ENCODE results near the gene THUMPD1. TPM values are rescaled to one million over a fixed set of nuclear protein-coding genes. Genes with fewer than 3 reads are reported as not detected.

The THUMPD1 gene
- total and polyA plus RNA-seq, 2 donors (not counting 3 experiments of a cell fraction or from before 2014, with no cell fraction given), result 27.9 to 29.0 TPM

GRCh38 chr16:20727181-20727580 is 14.4 kb downstream of the THUMPD1 start:
- DNase-seq (ENCODE audit: low read depth, low spot score) (no peak), FAIRE-seq (no peak)
- Histone ChIP-seq H3K9ac (replicated peaks; ENCODE audit: extremely low read depth, insufficient read depth, low read length) (no peak overlapping the region), H3K4me2 (ENCODE audit: insufficient read depth, low read length) (no peak overlapping the region), H3K27me3 (ENCODE audit: control insufficient read depth in 2 of 2, insufficient read depth in 2 of 2, low read length in 2 of 2) (no peaks in the 10 kb centered on the region), H3K27ac (ENCODE audit: insufficient read depth, low read depth, low read length) (no peak overlapping the region), H3K4me3 (replicated peaks in 1 of 3; ENCODE audit: insufficient read depth in 1 of 3, low read depth in 1 of 3, low read length in 3 of 3) (no peak overlapping the region), H3K79me2 (ENCODE audit: control insufficient read depth, insufficient read depth, low read length) (no peaks in the 10 kb centered on the region), H4K20me1 (replicated peaks; ENCODE audit: control insufficient read depth, extremely low read depth, insufficient read depth, low read length) (no peaks in the 10 kb centered on the region), H3K9me1 (replicated peaks; ENCODE audit: control insufficient read depth, extremely low read depth, insufficient read depth, low read length) (no peaks in the 10 kb centered on the region), H2AFZ (ENCODE audit: low read depth, low read length) (no peak overlapping the region), H3K9me3 (replicated peaks; ENCODE audit: control insufficient read depth, insufficient read depth, low read length) (no peaks in the 10 kb centered on the region), H3K36me3 (ENCODE audit: control insufficient read depth in 2 of 2, extremely low read depth in 1 of 2, insufficient read depth in 2 of 2, low read length in 2 of 2) (no peaks in the 10 kb centered on the region), H3K4me1 (ENCODE audit: control insufficient read depth, extremely low read depth, insufficient read depth, low read length) (no peaks in the 10 kb centered on the region)
- no peak for TF ChIP-seq JUN (IDR thresholded peaks at IDR 0.05; ENCODE audit: borderline replicate concordance, insufficient read depth, insufficient read length, low read depth)
- no peak for TF ChIP-seq CTCF (IDR thresholded peaks at IDR 0.05; ENCODE audit: extremely low read depth in 1 of 2, insufficient read depth in 1 of 2, low read depth in 1 of 2, low read length in 2 of 2)
- no peak for TF ChIP-seq MYC (IDR thresholded peaks at IDR 0.05; ENCODE audit: low read depth, low read length)
- no peak for TF ChIP-seq POLR2AphosphoS5 (IDR thresholded peaks at IDR 0.05; ENCODE audit: insufficient read depth, low read depth, low read length)
- TF ChIP-seq EZH2 (IDR thresholded peaks at IDR 0.05; ENCODE audit: borderline replicate concordance, low read depth, low read length, severe bottlenecking), result no peak
- TF ChIP-seq GATA2 (IDR thresholded peaks at IDR 0.05; ENCODE audit: insufficient read depth, insufficient read length, low read depth, low read length), result no peak
- TF ChIP-seq, protein P1, sequence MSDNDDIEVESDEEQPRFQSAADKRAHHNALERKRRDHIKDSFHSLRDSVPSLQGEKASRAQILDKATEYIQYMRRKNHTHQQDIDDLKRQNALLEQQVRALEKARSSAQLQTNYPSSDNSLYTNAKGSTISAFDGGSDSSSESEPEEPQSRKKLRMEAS (IDR thresholded peaks at IDR 0.05; ENCODE audit: insufficient read depth, insufficient read length), result no peak
- no peak for TF ChIP-seq FOS (IDR thresholded peaks at IDR 0.05; ENCODE audit: borderline replicate concordance, insufficient read depth, low read length)
- no peak for TF ChIP-seq POLR2A (IDR thresholded peaks at IDR 0.05; ENCODE audit: low read depth, low read length)
- CTCF ChIA-PET, result no interaction called here
- POLR2A ChIA-PET, result no interaction called here
- intact Hi-C loops (cut with micrococcal nuclease), result no loop called here
- dilution Hi-C loops (cut with MboI; ENCODE audit: extremely low pct_ligation_motif_present, low sequenced_read_pairs), result no loop called here
- BruUV-seq (replicated peaks), result no TSS peak

Measured in endothelial cell of umbilical vein (primary cell).